CD4-positive, alpha-beta memory T cell (primary cell): ENCODE data around the gene CCDC106. TPM values are rescaled to one million over a fixed set of nuclear protein-coding genes. Genes with fewer than 3 reads are reported as not detected.

ENCODE experiments used
- CTCF ChIA-PET: fragments of 350-600 bp; sonication (Branson Sonifier 250); formaldehyde crosslinking; loops from one replicate; lab custom pipeline; 2021; ENCODE audit warnings: inconsistent platforms; ENCODE audit not compliant: partially characterized antibody; lab: Charles Lee
- POLR2A ChIA-PET: fragments of 350-600 bp; sonication (Branson Sonifier 250); formaldehyde crosslinking; loops from one replicate; lab custom pipeline; 2021; ENCODE audit not compliant: partially characterized antibody; lab: Charles Lee
- DNase-seq, 5 donors: peaks; one replicate each; pipeline versions ENCODE4 v3.0.0 to v3.0.0-alpha.2; 2020 to 2022; ENCODE audit warnings: mixed read lengths in 1 of 5
- H3K27ac ChIP-seq: one replicate; pipeline ENCODE4 v1.7.0; 2013; ENCODE audit warnings: low read depth, low read length
- H3K27me3 ChIP-seq: 2 replicates; pipeline ENCODE4 v1.7.0; 2013; ENCODE audit warnings: mild to moderate bottlenecking, low read length, moderate library complexity; ENCODE audit not compliant: insufficient read depth
- H3K36me3 ChIP-seq: 2 replicates; pipeline ENCODE4 v1.7.0; 2013; ENCODE audit warnings: mild to moderate bottlenecking, low read length, moderate library complexity; ENCODE audit not compliant: insufficient read depth
- H3K4me1 ChIP-seq: 2 replicates; pipeline ENCODE4 v1.7.0; 2013; ENCODE audit warnings: mild to moderate bottlenecking, low read length, moderate library complexity; ENCODE audit not compliant: insufficient read depth
- H3K4me3 ChIP-seq, 2 donors: one replicate each; pipeline ENCODE4 v1.7.0; 2013; ENCODE audit warnings: low read length in 2 of 2, mild to moderate bottlenecking in 1 of 2
- H3K9me3 ChIP-seq, 2 donors: one replicate each; pipeline ENCODE4 v1.7.0; 2013; ENCODE audit warnings: low read length in 2 of 2, control low read depth in 1 of 2; ENCODE audit not compliant: control insufficient read depth in 1 of 2
- H3K27ac Mint-ChIP-seq, 7 donors: one replicate each; pipeline ENCODE4 v1.8.0; 2020 to 2021; ENCODE audit warnings: mixed read lengths in 7 of 7, mild to moderate bottlenecking in 6 of 7, inconsistent platforms in 3 of 7, moderate library complexity in 3 of 7
- H3K27me3 Mint-ChIP-seq, 2 donors: one replicate each; pipeline ENCODE4 v1.8.0; 2020 to 2021; ENCODE audit warnings: mixed read lengths in 2 of 2
- H3K36me3 Mint-ChIP-seq, 2 donors: one replicate each; pipeline ENCODE4 v1.8.0; 2020 to 2021; ENCODE audit warnings: mixed read lengths in 2 of 2, inconsistent platforms in 1 of 2, mild to moderate bottlenecking in 1 of 2
- H3K4me1 Mint-ChIP-seq, 4 donors: one replicate each; pipeline ENCODE4 v1.8.0; 2020 to 2021; ENCODE audit warnings: mixed read lengths in 4 of 4, mild to moderate bottlenecking in 1 of 4
- H3K4me3 Mint-ChIP-seq, 8 donors: one replicate each; pipeline ENCODE4 v1.8.0; 2020 to 2021; ENCODE audit warnings: mixed read lengths in 8 of 8, mild to moderate bottlenecking in 7 of 8, moderate library complexity in 6 of 8, inconsistent platforms in 3 of 8
- H3K9me3 Mint-ChIP-seq, 8 donors: one replicate each; pipeline ENCODE4 v1.8.0; 2020 to 2021; ENCODE audit warnings: mixed read lengths in 8 of 8, mild to moderate bottlenecking in 5 of 8, inconsistent platforms in 3 of 8, moderate library complexity in 1 of 8
- intact Hi-C: fragments of 100-400 bp; cut with micrococcal nuclease; formaldehyde crosslinking; loops from one replicate; pipeline ENCODE4 v1.15.1; 2023
- polyA plus RNA-seq, 2 donors: library from polyadenylated mRNA; unstranded; fragments of 300-500 nt; fragmentation: Illumina TruSeq; gene quantifications; one replicate each; pipeline ENCODE4 v1.2.3, GENCODE V29; 2021
- total RNA-seq, 2 experiments: library from RNA; stranded (reverse); gene quantifications; one replicate each; pipeline ENCODE4 v1.2.3, GENCODE V29; 2021

The CCDC106 gene
- total and polyA plus RNA-seq, 4 experiments from 2014 or later = 0.47 to 1.5 (median 0.94) TPM

DNA sequence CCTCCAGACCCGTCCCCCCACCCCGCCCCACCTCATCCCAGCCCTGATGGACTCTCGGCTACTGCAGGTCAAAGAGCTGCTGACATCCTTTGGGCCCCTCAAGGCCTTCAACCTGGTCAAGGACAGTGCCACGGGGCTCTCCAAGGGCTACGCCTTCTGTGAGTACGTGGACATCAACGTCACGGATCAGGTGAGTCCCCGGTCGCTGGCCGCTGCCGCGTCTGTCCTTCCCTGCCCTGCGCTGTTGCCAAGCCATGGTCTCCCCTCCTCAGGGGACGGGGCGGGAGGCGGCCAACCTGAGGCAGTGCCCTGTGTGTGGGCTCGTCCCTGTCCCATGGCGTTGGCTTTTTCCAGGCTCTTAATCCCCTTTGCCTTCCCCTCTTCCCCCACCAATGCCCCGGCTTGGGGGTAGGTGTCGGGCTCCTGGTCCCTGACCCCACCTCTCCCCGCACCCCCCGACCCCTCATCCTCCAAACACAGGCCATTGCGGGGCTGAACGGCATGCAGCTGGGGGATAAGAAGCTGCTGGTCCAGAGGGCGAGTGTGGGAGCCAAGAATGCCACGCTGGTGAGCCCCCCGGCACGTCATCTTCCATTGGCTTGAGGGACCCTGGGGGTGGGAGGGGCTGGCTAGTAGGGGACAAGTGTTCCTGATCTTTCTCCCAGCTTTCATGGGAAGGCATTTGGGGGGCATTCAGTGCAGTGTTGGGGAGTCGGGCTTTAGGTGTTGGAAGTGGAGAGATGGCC lies 20.8 kb downstream of the CCDC106 start:
- Mint-ChIP-seq H3K4me3 (no peak overlapping the region), H3K36me3 (peaks cover 31 to 72% of the 10 kb centered on the region in 2 donors), H3K9me3 (peaks cover 0 to 3% (median 0%) of the 10 kb centered on the region in 8 donors), H3K27ac (peak overlapping the region in 2 of 7 donors; percentile 22 to 63), H3K4me1 (peaks cover 6 to 67% (median 18%) of the 10 kb centered on the region in 4 donors), H3K27me3 (no peaks in the 10 kb centered on the region)
- no peaks in the 10 kb centered on the region for H3K9me3 ChIP-seq
- peaks cover 22% of the 10 kb centered on the region for H3K4me1 ChIP-seq
- H3K36me3 ChIP-seq = peaks cover 72% of the 10 kb centered on the region
- no peak overlapping the region for H3K27ac ChIP-seq
- H3K4me3 ChIP-seq = no peak overlapping the region
- intact Hi-C loops = no loop called here
- ChIA-PET CTCF (no interaction called here), POLR2A (interaction anchor here (1.1 to 3.3 kb wide), 2 partner anchors 12 to 14 kb away, joined by 4 to 19 read pairs; partner anchors contain the start of gene U2AF2)
- no peaks in the 10 kb centered on the region for H3K27me3 ChIP-seq
- DNase-seq = peak in 1 of 5 donors; percentile 24

DNA sequence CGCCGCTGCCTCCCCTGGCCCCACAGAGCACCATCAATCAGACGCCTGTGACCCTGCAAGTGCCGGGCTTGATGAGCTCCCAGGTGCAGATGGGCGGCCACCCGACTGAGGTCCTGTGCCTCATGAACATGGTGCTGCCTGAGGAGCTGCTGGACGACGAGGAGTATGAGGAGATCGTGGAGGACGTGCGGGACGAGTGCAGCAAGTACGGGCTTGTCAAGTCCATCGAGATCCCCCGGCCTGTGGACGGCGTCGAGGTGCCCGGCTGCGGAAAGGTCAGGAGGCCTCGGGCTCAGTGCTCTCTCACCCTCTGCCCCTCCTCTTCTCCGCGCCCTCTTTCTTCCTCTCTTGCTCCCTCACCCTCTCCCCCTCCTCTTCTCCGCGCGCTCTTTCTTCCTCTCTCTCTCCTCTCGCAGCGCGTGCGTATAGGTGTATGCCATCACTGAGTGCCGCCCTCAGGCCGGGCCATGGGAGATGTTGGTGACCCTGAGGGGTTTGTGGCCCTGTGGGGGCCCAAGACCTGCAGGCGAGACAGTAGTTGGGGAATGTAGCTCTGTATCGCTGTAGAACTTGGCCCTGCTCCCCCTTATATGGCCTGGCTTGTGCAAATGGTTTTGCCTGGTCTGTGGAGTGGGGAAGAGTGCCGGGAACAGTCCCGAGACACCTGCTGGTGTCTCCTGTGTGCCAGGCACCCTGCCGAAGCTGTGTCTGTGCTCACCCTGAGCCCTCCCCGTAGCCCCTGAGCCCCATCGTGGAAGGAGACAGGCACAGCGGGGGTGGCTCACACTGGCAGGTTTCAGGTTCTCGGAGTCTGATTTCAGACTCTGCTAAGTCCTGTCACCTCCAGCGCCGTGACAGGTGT lies 21.6 kb downstream of the CCDC106 start:
- H3K9me3 ChIP-seq = no peaks in the 10 kb centered on the region
- H3K27ac Mint-ChIP-seq = peak overlapping the region in 2 of 7 donors; percentile 22 to 63
- peaks cover 27% of the 10 kb centered on the region for H3K4me1 ChIP-seq
- peak in 1 of 5 donors; percentile 31 for DNase-seq
- H3K4me3 ChIP-seq = no peak overlapping the region
- ChIA-PET CTCF (no interaction called here), POLR2A (interaction anchor here (1.1 kb wide), 1 partner anchor 15 kb away, joined by 4 read pairs; the partner anchor contains the start of gene U2AF2)
- H3K27me3 Mint-ChIP-seq = no peaks in the 10 kb centered on the region
- H3K27me3 ChIP-seq = no peaks in the 10 kb centered on the region
- peaks cover 63% of the 10 kb centered on the region for H3K36me3 ChIP-seq
- no peak overlapping the region for H3K27ac ChIP-seq
- H3K36me3 Mint-ChIP-seq = peaks cover 27 to 66% of the 10 kb centered on the region in 2 donors
- peaks cover 8 to 59% (median 19%) of the 10 kb centered on the region in 4 donors for H3K4me1 Mint-ChIP-seq
- H3K4me3 Mint-ChIP-seq = no peak overlapping the region
- intact Hi-C loops = no loop called here
- peaks cover 0 to 3% (median 0%) of the 10 kb centered on the region in 8 donors for H3K9me3 Mint-ChIP-seq

DNA sequence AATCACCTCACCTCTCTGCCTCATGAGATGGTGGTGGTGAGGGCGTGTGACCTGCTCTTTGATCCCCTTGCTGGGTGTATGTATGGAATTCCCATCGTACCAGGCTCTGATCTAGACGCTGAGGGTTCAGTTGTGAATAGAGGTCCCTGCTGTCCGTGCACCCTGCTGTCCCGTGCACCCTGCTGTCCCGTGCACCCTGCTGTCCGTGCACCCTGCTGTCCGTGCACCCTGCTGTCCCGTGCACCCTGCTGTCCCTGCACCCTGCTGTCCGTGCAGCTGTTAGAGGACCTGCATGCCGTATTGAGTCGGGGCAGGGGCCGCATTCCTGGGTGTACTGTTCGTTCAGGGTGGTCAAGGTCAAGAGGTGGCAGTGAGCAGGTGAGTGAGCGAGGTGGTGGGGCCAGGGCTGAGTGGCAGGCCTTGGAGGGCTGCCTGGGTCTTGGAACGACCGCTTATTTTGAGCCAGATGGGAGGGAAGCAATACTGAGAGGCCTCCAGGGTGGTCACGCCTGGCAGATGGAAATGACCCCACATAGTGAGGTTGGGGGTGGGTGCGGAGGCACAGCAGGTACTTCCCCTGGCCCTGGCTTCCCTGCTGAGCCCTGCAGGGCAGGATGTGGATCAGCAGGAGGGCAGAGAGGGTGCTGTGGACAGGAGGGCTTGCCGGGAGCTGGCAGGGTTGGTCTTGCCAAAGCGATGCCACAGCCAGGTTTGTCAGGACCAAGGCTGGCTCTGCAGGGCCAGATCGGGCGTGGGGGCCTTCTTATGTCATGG lies 22.5 kb downstream of the CCDC106 start:
- CTCF ChIA-PET = interaction anchor here (1.4 to 1.9 kb wide), 4 partner anchors 11 to 38 kb away, joined by 3 to 11 read pairs (median 8); partner anchors contain the start of gene U2AF2
- Histone ChIP-seq H3K4me3 (no peak overlapping the region), H3K9me3 (no peaks in the 10 kb centered on the region), H3K27me3 (no peaks in the 10 kb centered on the region), H3K27ac (no peak overlapping the region), H3K4me1 (peaks cover 27% of the 10 kb centered on the region), H3K36me3 (peaks cover 59% of the 10 kb centered on the region)
- Mint-ChIP-seq H3K27ac (peak overlapping the region in 4 of 7 donors; percentile 25 to 94 (median 55)), H3K9me3 (peaks cover 0 to 1% (median 0%) of the 10 kb centered on the region in 8 donors), H3K4me3 (peak overlapping the region in 2 of 8 donors; percentile 35 to 49), H3K27me3 (no peaks in the 10 kb centered on the region), H3K4me1 (peaks cover 9 to 61% (median 21%) of the 10 kb centered on the region in 4 donors), H3K36me3 (peaks cover 23 to 64% of the 10 kb centered on the region in 2 donors)
- POLR2A ChIA-PET = interaction anchor here (1.2 to 1.5 kb wide), 2 partner anchors 14 to 581 kb away, joined by 3 to 12 read pairs; no protein-coding TSS in a partner anchor
- intact Hi-C loops = no loop called here
- DNase-seq = peak in 1 of 5 donors; percentile 28

DNA sequence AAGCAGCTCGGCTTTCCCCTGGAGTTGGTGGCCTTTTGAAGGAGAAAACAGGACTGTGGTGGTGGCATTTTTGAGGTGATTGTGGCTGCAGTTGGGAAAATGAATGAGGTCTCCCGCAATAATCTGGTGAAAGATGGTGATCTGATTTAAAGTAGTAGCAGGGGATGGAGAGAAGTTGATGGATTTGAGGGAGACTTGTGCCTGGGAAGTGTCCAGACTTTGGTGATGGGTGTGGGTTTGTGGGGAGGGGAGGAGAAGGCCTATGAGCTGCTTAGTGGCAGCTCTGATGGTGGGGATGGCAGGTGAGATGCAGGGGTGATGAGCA lies 23.0 kb downstream of the CCDC106 start:
- peaks cover 33% of the 10 kb centered on the region for H3K4me1 ChIP-seq
- Mint-ChIP-seq H3K27ac (peak overlapping the region in 5 of 7 donors; percentile 36 to 94 (median 79)), H3K4me1 (peaks cover 14 to 64% (median 25%) of the 10 kb centered on the region in 4 donors), H3K4me3 (peak overlapping the region in 2 of 8 donors; percentile 35 to 49), H3K27me3 (no peaks in the 10 kb centered on the region), H3K36me3 (peaks cover 23 to 65% of the 10 kb centered on the region in 2 donors), H3K9me3 (peaks cover 0 to 1% (median 0%) of the 10 kb centered on the region in 8 donors)
- intact Hi-C loops = no loop called here
- no peaks in the 10 kb centered on the region for H3K9me3 ChIP-seq
- no peak overlapping the region for H3K27ac ChIP-seq
- no peak for DNase-seq
- no peaks in the 10 kb centered on the region for H3K27me3 ChIP-seq
- CTCF ChIA-PET = interaction anchor here (1.4 to 1.9 kb wide), 4 partner anchors 11 to 38 kb away, joined by 3 to 11 read pairs (median 8); partner anchors contain the start of gene U2AF2
- H3K36me3 ChIP-seq = peaks cover 55% of the 10 kb centered on the region
- H3K4me3 ChIP-seq = no peak overlapping the region
- POLR2A ChIA-PET = interaction anchor here (1.2 to 1.5 kb wide), 2 partner anchors 14 to 582 kb away, joined by 3 to 12 read pairs; no protein-coding TSS in a partner anchor

DNA sequence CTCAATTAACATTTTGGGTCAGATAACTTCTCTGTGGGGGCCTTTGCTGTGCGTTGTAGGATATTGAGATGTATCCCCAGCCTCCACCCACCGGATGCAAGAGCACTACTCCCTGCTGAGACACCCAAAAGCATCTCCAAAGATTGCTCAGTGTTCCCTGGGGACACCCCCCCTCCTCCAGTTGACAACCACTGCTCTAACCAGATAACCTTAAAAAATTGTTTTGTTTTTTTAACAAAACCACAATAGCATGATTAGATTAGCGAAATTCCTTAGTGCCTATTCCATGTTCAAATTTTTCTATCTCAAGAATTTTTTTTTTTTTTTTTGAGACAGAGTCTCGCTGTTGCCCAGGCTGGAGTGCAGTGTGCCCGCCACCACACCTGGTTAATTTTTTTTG lies 24.4 kb downstream of the CCDC106 start:
- no peaks in the 10 kb centered on the region for H3K9me3 ChIP-seq
- H3K4me3 Mint-ChIP-seq = peak overlapping the region in 2 of 8 donors; percentile 21 to 50
- intact Hi-C loops = no loop called here
- H3K9me3 Mint-ChIP-seq = peaks cover 0 to 1% (median 0%) of the 10 kb centered on the region in 8 donors
- peaks cover 42% of the 10 kb centered on the region for H3K36me3 ChIP-seq
- H3K36me3 Mint-ChIP-seq = peaks cover 23 to 56% of the 10 kb centered on the region in 2 donors
- no peak overlapping the region for H3K27ac ChIP-seq
- peak overlapping the region in 4 of 7 donors; percentile 7 to 94 (median 58) for H3K27ac Mint-ChIP-seq
- POLR2A ChIA-PET = interaction anchor here (0.9 to 1.5 kb wide), 2 partner anchors 16 to 30 kb away, joined by 5 to 12 read pairs; partner anchors contain the start of gene ZNF581
- peak in 1 of 5 donors; percentile 29 for DNase-seq
- H3K27me3 ChIP-seq = no peaks in the 10 kb centered on the region
- peaks cover 40% of the 10 kb centered on the region for H3K4me1 ChIP-seq
- peaks cover 24 to 64% (median 37%) of the 10 kb centered on the region in 4 donors for H3K4me1 Mint-ChIP-seq
- no peaks in the 10 kb centered on the region for H3K27me3 Mint-ChIP-seq
- CTCF ChIA-PET = interaction anchor here (1.9 kb wide), 1 partner anchor 18 kb away, joined by 6 read pairs; the partner anchor contains the start of gene U2AF2
- H3K4me3 ChIP-seq = no peak overlapping the region

DNA sequence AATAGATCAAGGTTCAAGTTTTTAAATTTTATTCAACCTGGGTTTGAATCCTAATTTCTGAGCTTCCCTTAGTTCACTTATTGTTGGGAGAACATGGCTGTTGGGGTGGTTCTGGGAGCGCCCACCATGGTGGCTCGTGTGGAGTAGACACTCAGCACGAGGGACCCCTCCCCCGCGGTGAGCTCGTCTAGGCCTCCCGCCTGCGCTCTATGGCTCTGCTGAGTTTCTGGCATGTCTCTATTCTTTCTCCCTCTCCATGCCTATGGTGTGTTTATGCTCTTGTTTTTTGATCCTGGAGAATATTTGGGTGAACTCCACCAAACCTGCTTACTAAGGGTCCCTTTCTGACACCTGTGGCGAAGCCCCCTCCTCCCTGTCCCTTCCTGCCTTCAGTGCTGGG lies 25.5 kb downstream of the CCDC106 start:
- Mint-ChIP-seq H3K4me3 (peak overlapping the region in 7 of 8 donors; percentile 13 to 55 (median 35)), H3K4me1 (peaks cover 29 to 68% (median 47%) of the 10 kb centered on the region in 4 donors), H3K27ac (peak overlapping the region; percentile 73 to 96 (median 92)), H3K27me3 (no peaks in the 10 kb centered on the region), H3K9me3 (peaks cover 0 to 1% (median 0%) of the 10 kb centered on the region in 8 donors), H3K36me3 (peaks cover 25 to 54% of the 10 kb centered on the region in 2 donors)
- POLR2A ChIA-PET = interaction anchor here (0.9 to 2.3 kb wide), 2 partner anchors 16 to 31 kb away, joined by 5 to 17 read pairs; partner anchors contain the start of gene ZNF581
- intact Hi-C loops = no loop called here
- H3K27ac ChIP-seq = peak overlapping the region; percentile 41
- H3K27me3 ChIP-seq = no peaks in the 10 kb centered on the region
- CTCF ChIA-PET = interaction anchor here (1.0 to 1.3 kb wide), 2 partner anchors 16 to 21 kb away, joined by 3 to 4 read pairs; no protein-coding TSS in a partner anchor
- H3K36me3 ChIP-seq = peaks cover 35% of the 10 kb centered on the region
- H3K9me3 ChIP-seq = no peaks in the 10 kb centered on the region
- no peak overlapping the region for H3K4me3 ChIP-seq
- DNase-seq = peak in 1 of 5 donors; percentile 43
- H3K4me1 ChIP-seq = peaks cover 50% of the 10 kb centered on the region
